Urinary bladder (tissue), 4 donors: ENCODE data around the gene COQ9. TPM values are rescaled to one million over a fixed set of nuclear protein-coding genes. Genes with fewer than 3 reads are reported as not detected.

Experiments used
- DNase-seq: peaks from one replicate; pipeline ENCODE4 v3.0.0-alpha.2; 2015; ENCODE audit errors: extremely low spot score
- H3K27ac ChIP-seq: one replicate; pipeline ENCODE4 v1.5.1; 2013; ENCODE audit warnings: low read depth, mild to moderate bottlenecking, moderate library complexity
- H3K36me3 ChIP-seq: one replicate; pipeline ENCODE4 v1.6.1; 2013; ENCODE audit warnings: mild to moderate bottlenecking, moderate library complexity; ENCODE audit not compliant: insufficient read depth
- H3K4me1 ChIP-seq: one replicate; pipeline ENCODE4 v1.6.1; 2013; ENCODE audit warnings: mild to moderate bottlenecking, moderate library complexity; ENCODE audit not compliant: insufficient read depth
- H3K4me3 ChIP-seq: one replicate; pipeline ENCODE4 v1.5.1; 2013; ENCODE audit warnings: low read depth, low read length
- WGBS: extraction: QIAGEN DNeasy Blood & Tissue Kit; methylation state at CpG from one replicate; pipeline ENCODE4 v1.1.7; 2013; 5-methylcytosine and 5-hydroxymethylcytosine counted together
- polyA plus RNA-seq: library from polyadenylated mRNA; stranded (reverse); fragments of 200-250 nt; gene quantifications from one replicate; pipeline ENCODE4 v1.2.3, GENCODE V29; 2013
- total RNA-seq: library from RNA; depleted of rRNA; stranded (reverse); fragments of >200 nt; gene quantifications from one replicate; pipeline ENCODE4 v1.2.3, GENCODE V29; 2014
- donor health status: healthy with polysubstance abuse.
- donor health status: healthy.

Gene COQ9
- total and polyA plus RNA-seq, 2 donors = 37.0 to 97.6 TPM

- H3K27ac ChIP-seq = no peak overlapping the region
- no peak overlapping the region for H3K4me3 ChIP-seq
- WGBS = 55% methylated on average over 10 of the region's 10 CpGs
- H3K4me1 ChIP-seq = no peaks in the 10 kb centered on the region
- DNase-seq = no peak
- peaks cover 3% of the 10 kb centered on the region for H3K36me3 ChIP-seq
Measured at GRCh38 chr16:57471852-57472664, 24.8 kb downstream of the COQ9 start.

GRCh38 chr16:57472665-57473060 is 25.4 kb downstream of the COQ9 start:
- Histone ChIP-seq H3K36me3 (peaks cover 3% of the 10 kb centered on the region), H3K4me1 (no peaks in the 10 kb centered on the region), H3K27ac (no peak overlapping the region), H3K4me3 (no peak overlapping the region)
- no peak for DNase-seq
- 57% methylated on average over 4 of the region's 4 CpGs for WGBS

GRCh38 chr16:57473176-57473840 is 26.0 kb downstream of the COQ9 start:
- H3K4me1 ChIP-seq = no peaks in the 10 kb centered on the region
- WGBS = 85% methylated on average over 14 of the region's 14 CpGs
- DNase-seq = no peak

GRCh38 chr16:57473906-57474305 is 26.6 kb downstream of the COQ9 start:
- no peak for DNase-seq
- no peaks in the 10 kb centered on the region for H3K4me1 ChIP-seq
- no peak overlapping the region for H3K4me3 ChIP-seq
- peaks cover 3% of the 10 kb centered on the region for H3K36me3 ChIP-seq
- no peak overlapping the region for H3K27ac ChIP-seq
- 77% methylated on average over 8 of the region's 8 CpGs for WGBS

More at GRCh38 chr16:57473176-57473840, 26.0 kb downstream of the COQ9 start:
- no peak overlapping the region for H3K4me3 ChIP-seq
- no peak overlapping the region for H3K27ac ChIP-seq
- peaks cover 3% of the 10 kb centered on the region for H3K36me3 ChIP-seq

GRCh38 chr16:57474671-57475661 is 27.7 kb downstream of the COQ9 start:
- no peak overlapping the region for H3K27ac ChIP-seq
- no peak overlapping the region for H3K4me3 ChIP-seq
- H3K4me1 ChIP-seq = no peaks in the 10 kb centered on the region
- DNase-seq = no peak
- WGBS = 84% methylated on average over 30 of the region's 30 CpGs
- no peaks in the 10 kb centered on the region for H3K36me3 ChIP-seq

- no peak for DNase-seq
- H3K4me3 ChIP-seq = no peak overlapping the region
- H3K4me1 ChIP-seq = no peaks in the 10 kb centered on the region
- no peak overlapping the region for H3K27ac ChIP-seq
- WGBS = 22% methylated on average over 12 of the region's 12 CpGs
- H3K36me3 ChIP-seq = no peaks in the 10 kb centered on the region
Measured at GRCh38 chr16:57475711-57476339, 28.5 kb downstream of the COQ9 start.

- WGBS = 88% methylated on average over 6 of the region's 6 CpGs
- Histone ChIP-seq H3K27ac (no peak overlapping the region), H3K4me1 (no peaks in the 10 kb centered on the region), H3K36me3 (no peaks in the 10 kb centered on the region), H3K4me3 (no peak overlapping the region)
- no peak for DNase-seq
Measured at GRCh38 chr16:57476546-57477410, 29.5 kb downstream of the COQ9 start.

GRCh38 chr16:57477531-57478202 is 30.4 kb downstream of the COQ9 start:
- no peak overlapping the region for H3K27ac ChIP-seq
- H3K4me1 ChIP-seq = no peaks in the 10 kb centered on the region
- no peaks in the 10 kb centered on the region for H3K36me3 ChIP-seq
- no peak overlapping the region for H3K4me3 ChIP-seq
- no peak for DNase-seq
- 69% methylated on average over 9 of the region's 9 CpGs for WGBS

- DNase-seq = no peak
- WGBS = 53% methylated on average over 15 of the region's 15 CpGs
- no peaks in the 10 kb centered on the region for H3K36me3 ChIP-seq
- no peak overlapping the region for H3K27ac ChIP-seq
- no peaks in the 10 kb centered on the region for H3K4me1 ChIP-seq
- H3K4me3 ChIP-seq = peak overlapping the region; percentile 38
Measured at GRCh38 chr16:57478396-57479204, 31.3 kb downstream of the COQ9 start.

GRCh38 chr16:57479205-57479975 is 32.1 kb downstream of the COQ9 start:
- H3K27ac ChIP-seq = no peak overlapping the region
- peak overlapping the region; percentile 38 for H3K4me3 ChIP-seq
- WGBS = 21% methylated on average over 36 of the region's 36 CpGs
- H3K36me3 ChIP-seq = no peaks in the 10 kb centered on the region
- no peak for DNase-seq
- no peaks in the 10 kb centered on the region for H3K4me1 ChIP-seq
